ENCODE results near the gene BICRAL. TPM values are rescaled to one million over a fixed set of nuclear protein-coding genes. Genes with fewer than 3 reads are reported as not detected.

Gene BICRAL
- total and polyA plus RNA-seq, 2 of the 4 experiments (the other 2 are of a cell fraction), result 4.0 to 6.1 TPM

GRCh38 chr6:42805297-42805861 lies 23.5 kb downstream of the BICRAL start:
- ChIA-PET POLR2A (ENCODE audit: unreplicated experiment) (no interaction called here), CTCF (no interaction called here)
- H3K23ac ChIP-seq (ENCODE audit: low read depth, low read length), result no peak overlapping the region
- H4K20me1 ChIP-seq (ENCODE audit: insufficient read depth, low read length), result no peaks in the 10 kb centered on the region; the same call in 1 of the 2 replicates
- no peak for TF ChIP-seq CTCF (conservative IDR thresholded peaks at IDR 0.05; ENCODE audit: low read depth, low read length)
- no peak for TF ChIP-seq FOS (IDR thresholded peaks at IDR 0.05; ENCODE audit: low read depth, low read length)
- TF ChIP-seq CEBPB (IDR thresholded peaks at IDR 0.05; ENCODE audit: low read depth, low read length), result no peak
- TF ChIP-seq SMC3 (IDR thresholded peaks at IDR 0.05; ENCODE audit: low read depth, low read length), result no peak
- TF ChIP-seq MAZ (IDR thresholded peaks at IDR 0.05; ENCODE audit: borderline replicate concordance, low read depth, low read length), result no peak
- TF ChIP-seq USF2 (IDR thresholded peaks at IDR 0.05; ENCODE audit: low read depth, low read length), result no peak
- TF ChIP-seq CHD1 (IDR thresholded peaks at IDR 0.05; ENCODE audit: low read depth, low read length), result no peak
- no peak for TF ChIP-seq RFX5 (IDR thresholded peaks at IDR 0.05; ENCODE audit: low read depth, low read length)
- no peak for TF ChIP-seq MXI1 (IDR thresholded peaks at IDR 0.05; ENCODE audit: borderline replicate concordance, low read depth, low read length)
- no peak for TF ChIP-seq RAD21 (IDR thresholded peaks at IDR 0.05; ENCODE audit: low read length)
- no peak for TF ChIP-seq ELK1 (IDR thresholded peaks at IDR 0.05; ENCODE audit: borderline replicate concordance, low read depth, low read length)
- TF ChIP-seq POLR2A (IDR thresholded peaks at IDR 0.05; ENCODE audit: low read depth, low read length), result no peak
- no peak for TF ChIP-seq NFE2L2 (IDR thresholded peaks at IDR 0.05; ENCODE audit: low read depth, low read length)
- TF ChIP-seq MAFK (IDR thresholded peaks at IDR 0.05; ENCODE audit: low read depth, low read length), result no peak
- TF ChIP-seq RCOR1 (IDR thresholded peaks at IDR 0.05; ENCODE audit: insufficient replicate concordance, low read length), result no peak
- H3K56ac ChIP-seq (ENCODE audit: extremely low read depth, insufficient read depth, low read length), result no peak overlapping the region
- no TSS peak for BruUV-seq (replicated peaks)
- no peak for DNase-seq
- intact Hi-C loops (cut with micrococcal nuclease), result no loop called here
- H2AK5ac ChIP-seq (ENCODE audit: low read depth, low read length), result no peak overlapping the region
- no peaks in the 10 kb centered on the region for H3K9me1 ChIP-seq (ENCODE audit: insufficient read depth, low read length)
- H3K4me3 ChIP-seq (ENCODE audit: insufficient read depth, low read depth, low read length), result no peak overlapping the region
- no peak overlapping the region for H4K91ac ChIP-seq (ENCODE audit: insufficient read depth, low read depth, low read length)
- H3K27me3 ChIP-seq (ENCODE audit: control insufficient read depth, insufficient read depth, low read length), result no peaks in the 10 kb centered on the region
- no peak overlapping the region for H2BK15ac ChIP-seq (ENCODE audit: low read depth, low read length)
- no peaks in the 10 kb centered on the region for H3K9me3 ChIP-seq (ENCODE audit: control insufficient read depth, insufficient read depth, low read length)
- no peaks in the 10 kb centered on the region for H3K36me3 ChIP-seq (ENCODE audit: control insufficient read depth, insufficient read depth, low read length)
- no peak for ATAC-seq (ENCODE audit: low read depth)
- peaks cover 4% of the 10 kb centered on the region; the same call in 1 of the 2 replicates for H3K4me1 ChIP-seq (ENCODE audit: control insufficient read depth, insufficient read depth, low read length)
- WGBS, 2 experiments (ENCODE audit: extremely low coverage in 2 of 2, insufficient read length in 1 of 2), result 100% methylated on average over 5 of the region's 7 CpGs; no CpG with 5 or more reads in 1 of the 2 experiments
- H2BK120ac ChIP-seq (ENCODE audit: low read depth, low read length), result no peak overlapping the region
- H4K8ac ChIP-seq (ENCODE audit: low read depth in 2 of 2, low read length in 2 of 2), result no peak overlapping the region
- no peak overlapping the region for H3K9ac ChIP-seq (ENCODE audit: low read depth, low read length)
- no peak overlapping the region for H3K4me2 ChIP-seq (ENCODE audit: low read depth, low read length)
- peaks cover 18 to 23% of the 10 kb centered on the region in 2 experiments for H3K79me1 ChIP-seq (ENCODE audit: low read depth in 1 of 2, low read length in 2 of 2)
- H2BK5ac ChIP-seq (ENCODE audit: low read depth, low read length, poor library complexity, severe bottlenecking), result no peak overlapping the region
- H2AFZ ChIP-seq (replicated peaks; ENCODE audit: low read length, poor library complexity), result no peak overlapping the region
- no peak overlapping the region for H2BK20ac ChIP-seq (ENCODE audit: low read depth, low read length)
- no peak overlapping the region for H3K4ac ChIP-seq (ENCODE audit: low read depth, low read length)
- H3K27ac ChIP-seq (ENCODE audit: insufficient read depth, low read length), result no peak overlapping the region
- dilution Hi-C loops (cut with HindIII; ENCODE audit: low sequenced_read_pairs, unreplicated experiment), result no loop called here
- H3K14ac ChIP-seq (replicated peaks; ENCODE audit: low read depth, low read length), result no peak overlapping the region
- no peak overlapping the region for H2AK9ac ChIP-seq (replicated peaks; ENCODE audit: low read depth, low read length, poor library complexity)
- in situ Hi-C loops (cut with MboI; ENCODE audit: low sequenced_read_pairs), result no loop called here
- H4K5ac ChIP-seq (ENCODE audit: low read depth, low read length), result no peak overlapping the region
- H3K18ac ChIP-seq (ENCODE audit: low read depth, low read length), result no peak overlapping the region
